Astrocyte (in vitro differentiated cells and primary cell): Measurements from ENCODE around the gene CD101. TPM values are rescaled to one million over a fixed set of nuclear protein-coding genes. Genes with fewer than 3 reads are reported as not detected.

Experiments used
- DNase-seq: peaks from one replicate; pipeline ENCODE4 v3.0.0-alpha.2; 2010; ENCODE audit warnings: low read depth
- FAIRE-seq: peaks from 2 replicates; lab custom pipeline; 2011; peaks lifted over from hg19 to GRCh38; lab: Jason Lieb, UNC
- H2AFZ ChIP-seq: 2 replicates; pipeline ENCODE4 v1.6.0; 2012; ENCODE audit warnings: low read depth, low read length, inconsistent platforms
- H3K27ac ChIP-seq: 2 replicates; pipeline ENCODE4 v1.5.1; 2011; ENCODE audit warnings: low read depth, low read length, inconsistent platforms
- H3K27me3 ChIP-seq: 2 replicates; pipeline ENCODE4 v1.6.0; 2011; ENCODE audit warnings: low read length, inconsistent platforms; ENCODE audit not compliant: insufficient read depth
- H3K36me3 ChIP-seq: 2 replicates; pipeline ENCODE4 v1.5.1; 2011; ENCODE audit warnings: low read length, inconsistent platforms; ENCODE audit not compliant: insufficient read depth
- H3K4me1 ChIP-seq: 2 replicates; pipeline ENCODE4 v1.5.1; 2011; ENCODE audit warnings: low read length, inconsistent platforms; ENCODE audit not compliant: insufficient read depth
- H3K4me2 ChIP-seq: 2 replicates; pipeline ENCODE4 v1.6.0; 2012; ENCODE audit warnings: low read length, inconsistent platforms
- H3K4me3 ChIP-seq: 2 replicates; pipeline ENCODE4 v1.5.1; 2011; ENCODE audit warnings: low read depth, mild to moderate bottlenecking, low read length, inconsistent platforms; ENCODE audit not compliant: insufficient read depth
- H3K79me2 ChIP-seq: 2 replicates; pipeline ENCODE4 v1.6.0; 2012; ENCODE audit warnings: mild to moderate bottlenecking, low read length, inconsistent platforms; ENCODE audit not compliant: insufficient read depth
- H3K9ac ChIP-seq: 2 replicates; pipeline ENCODE4 v1.6.0; 2012; ENCODE audit warnings: mild to moderate bottlenecking, low read length, inconsistent platforms
- H3K9me3 ChIP-seq: 2 replicates; pipeline ENCODE4 v1.5.1; 2012; ENCODE audit warnings: low read depth, mild to moderate bottlenecking, low read length, inconsistent platforms; ENCODE audit not compliant: insufficient read depth
- H4K20me1 ChIP-seq: 2 replicates; pipeline ENCODE4 v1.6.0; 2012; ENCODE audit warnings: low read length, inconsistent platforms; ENCODE audit not compliant: insufficient read depth
- H3K27ac Mint-ChIP-seq: one replicate; pipeline ENCODE4 v1.8.0; 2021; ENCODE audit warnings: mild to moderate bottlenecking, mixed read lengths; ENCODE audit not compliant: unreplicated experiment
- H3K27me3 Mint-ChIP-seq: one replicate; pipeline ENCODE4 v1.8.0; 2021; ENCODE audit warnings: low read depth, mixed read lengths; ENCODE audit not compliant: unreplicated experiment
- H3K36me3 Mint-ChIP-seq: one replicate; pipeline ENCODE4 v1.8.0; 2021; ENCODE audit warnings: low read depth, mixed read lengths; ENCODE audit not compliant: unreplicated experiment
- H3K4me1 Mint-ChIP-seq: one replicate; pipeline ENCODE4 v1.8.0; 2021; ENCODE audit warnings: low read depth, mixed read lengths; ENCODE audit not compliant: unreplicated experiment
- H3K4me3 Mint-ChIP-seq: one replicate; pipeline ENCODE4 v1.8.0; 2021; ENCODE audit warnings: mild to moderate bottlenecking, moderate library complexity, mixed read lengths; ENCODE audit not compliant: unreplicated experiment
- H3K9me3 Mint-ChIP-seq: one replicate; pipeline ENCODE4 v1.8.0; 2021; ENCODE audit warnings: mild to moderate bottlenecking, mixed read lengths; ENCODE audit not compliant: unreplicated experiment
- EZH2 ChIP-seq: IDR thresholded peaks from 2 replicates; pipeline ENCODE4 v1.6.1; 2012; ENCODE audit warnings: mild to moderate bottlenecking, low read length, inconsistent platforms; ENCODE audit not compliant: insufficient read depth
- total RNA-seq: library from RNA; stranded (reverse); gene quantifications from 2 replicates; pipeline ENCODE4 v1.2.1, GENCODE V29; 2021
- TF ChIP-seq, protein P1 (sequence below): IDR thresholded peaks from 2 replicates; pipeline ENCODE4 v1.5.1; 2011; ENCODE audit warnings: low read depth, mild to moderate bottlenecking, inconsistent platforms, low read length, moderate library complexity; ENCODE audit not compliant: insufficient read depth

CD101 gene
- total RNA-seq, 1 donor from 2014 or later: 1.6 TPM

DNA sequence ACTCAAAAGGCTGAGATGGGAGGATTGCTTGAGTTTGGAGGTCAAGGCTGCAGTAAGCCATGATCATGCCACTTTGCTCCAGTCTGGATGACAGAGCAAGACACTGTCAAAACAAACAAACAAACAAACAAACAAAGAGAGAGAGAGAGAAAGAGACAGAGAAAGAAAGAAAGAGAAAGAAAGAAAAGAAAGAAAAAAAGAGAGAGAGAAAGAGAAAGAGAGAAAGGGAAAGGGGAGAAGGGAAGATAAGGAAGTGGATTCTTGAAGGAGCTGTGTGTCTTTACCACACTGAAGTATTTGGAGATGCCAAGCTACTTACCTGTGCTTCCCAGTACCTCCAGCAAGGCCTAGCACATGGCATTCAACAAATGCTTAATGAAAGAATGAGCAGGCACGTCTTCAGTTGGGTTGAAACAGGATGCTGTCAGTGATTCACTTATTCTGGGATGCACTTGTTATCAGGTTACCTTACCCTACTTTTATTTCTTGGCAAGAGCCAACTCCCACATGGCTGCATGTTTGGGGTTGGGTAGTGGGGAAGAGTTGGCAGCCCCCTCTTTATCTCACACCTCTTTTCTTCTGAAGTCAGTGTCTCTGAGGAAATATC is 28.8 kb downstream of the CD101 start:
- H3K9me3 Mint-ChIP-seq: peaks cover 4% of the 10 kb centered on the region
- Histone ChIP-seq H3K4me1 (no peaks in the 10 kb centered on the region), H3K27me3 (no peaks in the 10 kb centered on the region), H3K9ac (no peak overlapping the region), H3K79me2 (no peaks in the 10 kb centered on the region), H3K36me3 (no peaks in the 10 kb centered on the region), H4K20me1 (no peaks in the 10 kb centered on the region), H3K9me3 (no peaks in the 10 kb centered on the region), H3K4me2 (no peak overlapping the region), H3K27ac (no peak overlapping the region), H2AFZ (no peak overlapping the region), H3K4me3 (no peak overlapping the region)
- peaks cover 7% of the 10 kb centered on the region for H3K36me3 Mint-ChIP-seq
- DNase-seq: no peak
- no peak overlapping the region for H3K4me3 Mint-ChIP-seq
- H3K27ac Mint-ChIP-seq: no peak overlapping the region
- TF ChIP-seq EZH2: no peak
- TF ChIP-seq, protein P1, sequence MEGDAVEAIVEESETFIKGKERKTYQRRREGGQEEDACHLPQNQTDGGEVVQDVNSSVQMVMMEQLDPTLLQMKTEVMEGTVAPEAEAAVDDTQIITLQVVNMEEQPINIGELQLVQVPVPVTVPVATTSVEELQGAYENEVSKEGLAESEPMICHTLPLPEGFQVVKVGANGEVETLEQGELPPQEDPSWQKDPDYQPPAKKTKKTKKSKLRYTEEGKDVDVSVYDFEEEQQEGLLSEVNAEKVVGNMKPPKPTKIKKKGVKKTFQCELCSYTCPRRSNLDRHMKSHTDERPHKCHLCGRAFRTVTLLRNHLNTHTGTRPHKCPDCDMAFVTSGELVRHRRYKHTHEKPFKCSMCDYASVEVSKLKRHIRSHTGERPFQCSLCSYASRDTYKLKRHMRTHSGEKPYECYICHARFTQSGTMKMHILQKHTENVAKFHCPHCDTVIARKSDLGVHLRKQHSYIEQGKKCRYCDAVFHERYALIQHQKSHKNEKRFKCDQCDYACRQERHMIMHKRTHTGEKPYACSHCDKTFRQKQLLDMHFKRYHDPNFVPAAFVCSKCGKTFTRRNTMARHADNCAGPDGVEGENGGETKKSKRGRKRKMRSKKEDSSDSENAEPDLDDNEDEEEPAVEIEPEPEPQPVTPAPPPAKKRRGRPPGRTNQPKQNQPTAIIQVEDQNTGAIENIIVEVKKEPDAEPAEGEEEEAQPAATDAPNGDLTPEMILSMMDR: no peak
- FAIRE-seq: no peak
- peaks cover 8% of the 10 kb centered on the region for H3K4me1 Mint-ChIP-seq
- H3K27me3 Mint-ChIP-seq: peaks cover 2% of the 10 kb centered on the region

DNA sequence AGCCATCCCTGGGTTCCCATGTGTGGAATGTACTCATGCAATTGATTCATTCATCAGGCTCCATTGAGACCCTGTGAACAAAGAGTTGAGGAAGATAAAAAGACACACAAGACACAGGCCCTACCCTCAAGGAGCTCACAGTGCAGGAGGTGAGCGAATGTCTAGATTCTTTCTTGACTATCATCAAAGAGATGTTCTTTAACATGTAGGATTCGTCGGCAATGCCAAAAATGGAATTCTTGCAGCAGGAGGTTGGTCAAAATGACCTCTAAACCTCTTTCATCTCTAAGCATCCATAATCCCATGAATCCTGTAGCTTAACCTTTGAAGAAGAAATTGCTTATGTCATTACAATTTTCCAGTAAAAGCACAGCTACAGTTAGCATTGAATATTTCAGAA is 30.7 kb downstream of the CD101 start:
- no peak overlapping the region for H3K27ac Mint-ChIP-seq
- H3K79me2 ChIP-seq: no peaks in the 10 kb centered on the region
- no peak overlapping the region for H3K4me3 ChIP-seq
- no peak overlapping the region for H3K4me2 ChIP-seq
- H3K27me3 Mint-ChIP-seq: peaks cover 2% of the 10 kb centered on the region
- H3K27me3 ChIP-seq: no peaks in the 10 kb centered on the region
- no peak overlapping the region for H3K4me3 Mint-ChIP-seq
- TF ChIP-seq EZH2: no peak
- TF ChIP-seq, protein P1: no peak
- peaks cover 6% of the 10 kb centered on the region for H3K4me1 Mint-ChIP-seq
- peaks cover 4% of the 10 kb centered on the region for H3K9me3 Mint-ChIP-seq
- no peaks in the 10 kb centered on the region for H4K20me1 ChIP-seq
- no peaks in the 10 kb centered on the region for H3K9me3 ChIP-seq
- H3K4me1 ChIP-seq: no peaks in the 10 kb centered on the region
- no peak overlapping the region for H2AFZ ChIP-seq
- no peak overlapping the region for H3K27ac ChIP-seq
- peaks cover 7% of the 10 kb centered on the region for H3K36me3 Mint-ChIP-seq
- DNase-seq: no peak
- no peak for FAIRE-seq
- no peak overlapping the region for H3K9ac ChIP-seq
- no peaks in the 10 kb centered on the region for H3K36me3 ChIP-seq
